ENCODE data around the gene NCKAP5.

NCKAP5 gene

DNA sequence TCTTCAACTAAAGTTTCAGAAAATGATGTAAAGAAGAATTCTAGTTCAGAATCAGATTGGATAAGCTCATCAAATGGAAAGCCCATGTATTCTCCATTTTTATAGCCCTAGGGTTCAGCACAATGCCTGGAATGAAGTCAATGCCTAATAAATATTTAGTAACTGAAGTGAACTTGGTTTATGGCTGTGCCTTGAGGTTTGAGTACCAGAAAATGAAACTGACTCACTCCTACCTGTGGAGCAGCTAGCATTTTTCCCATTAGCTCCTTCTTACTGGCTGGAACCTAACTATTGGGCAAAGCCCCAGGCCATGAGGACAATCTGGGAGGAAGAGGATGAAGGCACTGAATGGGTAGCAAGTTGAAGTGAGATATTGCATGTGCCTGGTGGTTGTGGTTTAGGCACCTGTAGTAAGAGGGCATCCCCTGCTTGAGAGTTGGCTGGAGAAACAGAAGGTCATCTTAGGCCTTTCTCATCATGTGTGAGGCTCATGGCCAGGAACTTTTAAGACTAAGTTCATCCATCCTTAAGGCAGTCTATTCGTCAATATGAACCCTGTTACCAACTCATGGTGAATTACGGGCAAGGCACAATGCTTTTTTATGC lies 813.3 kb downstream of the NCKAP5 start:
- ChIA-PET CTCF (interaction anchor here (1.6 kb wide), 1 partner anchor 11 kb away, joined by 3 read pairs; no protein-coding TSS in a partner anchor), POLR2A (no interaction called here)
- no peaks in the 10 kb centered on the region for H3K36me3 ChIP-seq (ENCODE audit: control insufficient read depth in 4 of 4, insufficient read depth in 4 of 4, low read length in 3 of 4)
- no peak overlapping the region for H3K27ac ChIP-seq (ENCODE audit: insufficient read depth in 1 of 2, low read depth in 1 of 2, low read length in 2 of 2, poor library complexity in 1 of 2, severe bottlenecking in 2 of 2)
- H3K27me3 ChIP-seq (replicated peaks in 2 of 5; ENCODE audit: control insufficient read depth in 4 of 5, insufficient read depth in 5 of 5, low read length in 4 of 5) = no peaks in the 10 kb centered on the region
- H3K9me3 ChIP-seq (ENCODE audit: control extremely low read depth in 1 of 5, control insufficient read depth in 4 of 5, insufficient read depth in 2 of 5, low read depth in 1 of 5, low read length in 4 of 5) = peaks cover 0 to 2% (median 0%) of the 10 kb centered on the region in 5 experiments
- DNase-seq = no peak
- no peak overlapping the region for H3K4me3 ChIP-seq (ENCODE audit: control insufficient read depth in 1 of 7, extremely low read depth in 1 of 7, insufficient read depth in 4 of 7, low read depth in 2 of 7, low read length in 6 of 7)
- no peaks in the 10 kb centered on the region for H3K4me1 ChIP-seq (ENCODE audit: control extremely low read depth in 1 of 4, control insufficient read depth in 4 of 4, insufficient read depth in 4 of 4, low read length in 3 of 4)
- WGBS (ENCODE audit: insufficient coverage) = 100% methylated on average over 2 of the region's 2 CpGs

DNA sequence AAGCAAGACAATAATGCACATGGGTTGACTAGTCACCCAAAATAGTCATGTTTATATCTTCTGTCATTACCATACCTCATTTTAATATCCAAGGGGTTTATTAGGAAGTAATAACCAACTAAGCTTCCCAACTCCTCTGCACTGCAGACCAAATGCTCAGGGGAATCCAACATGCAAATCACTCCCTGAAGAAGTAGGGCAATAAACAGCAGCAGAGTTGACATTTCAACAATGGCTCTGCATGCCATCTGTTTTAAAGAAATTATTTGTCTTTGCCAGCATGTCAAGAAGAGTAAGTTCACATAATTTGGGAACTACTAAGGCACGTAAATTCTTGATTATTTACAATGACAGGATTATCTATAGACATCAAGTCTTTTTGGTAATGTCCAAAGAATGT lies 813.9 kb downstream of the NCKAP5 start:
- ChIA-PET POLR2A (no interaction called here), CTCF (interaction anchor here (1.6 kb wide), 1 partner anchor 10 kb away, joined by 3 read pairs; no protein-coding TSS in a partner anchor)
- no peak for DNase-seq
- Histone ChIP-seq H3K36me3 (ENCODE audit: control insufficient read depth in 4 of 4, insufficient read depth in 4 of 4, low read length in 3 of 4) (no peaks in the 10 kb centered on the region), H3K4me1 (ENCODE audit: control extremely low read depth in 1 of 4, control insufficient read depth in 4 of 4, insufficient read depth in 4 of 4, low read length in 3 of 4) (no peaks in the 10 kb centered on the region), H3K27ac (ENCODE audit: insufficient read depth in 1 of 2, low read depth in 1 of 2, low read length in 2 of 2, poor library complexity in 1 of 2, severe bottlenecking in 2 of 2) (no peak overlapping the region), H3K4me3 (ENCODE audit: control insufficient read depth in 1 of 7, extremely low read depth in 1 of 7, insufficient read depth in 4 of 7, low read depth in 2 of 7, low read length in 6 of 7) (no peak overlapping the region), H3K27me3 (replicated peaks in 2 of 5; ENCODE audit: control insufficient read depth in 4 of 5, insufficient read depth in 5 of 5, low read length in 4 of 5) (no peaks in the 10 kb centered on the region), H3K9me3 (ENCODE audit: control extremely low read depth in 1 of 5, control insufficient read depth in 4 of 5, insufficient read depth in 2 of 5, low read depth in 1 of 5, low read length in 4 of 5) (peaks cover 0 to 2% (median 0%) of the 10 kb centered on the region in 5 experiments)
- no CpG with 5 or more reads among the region's 1 CpG for WGBS (ENCODE audit: insufficient coverage)

DNA sequence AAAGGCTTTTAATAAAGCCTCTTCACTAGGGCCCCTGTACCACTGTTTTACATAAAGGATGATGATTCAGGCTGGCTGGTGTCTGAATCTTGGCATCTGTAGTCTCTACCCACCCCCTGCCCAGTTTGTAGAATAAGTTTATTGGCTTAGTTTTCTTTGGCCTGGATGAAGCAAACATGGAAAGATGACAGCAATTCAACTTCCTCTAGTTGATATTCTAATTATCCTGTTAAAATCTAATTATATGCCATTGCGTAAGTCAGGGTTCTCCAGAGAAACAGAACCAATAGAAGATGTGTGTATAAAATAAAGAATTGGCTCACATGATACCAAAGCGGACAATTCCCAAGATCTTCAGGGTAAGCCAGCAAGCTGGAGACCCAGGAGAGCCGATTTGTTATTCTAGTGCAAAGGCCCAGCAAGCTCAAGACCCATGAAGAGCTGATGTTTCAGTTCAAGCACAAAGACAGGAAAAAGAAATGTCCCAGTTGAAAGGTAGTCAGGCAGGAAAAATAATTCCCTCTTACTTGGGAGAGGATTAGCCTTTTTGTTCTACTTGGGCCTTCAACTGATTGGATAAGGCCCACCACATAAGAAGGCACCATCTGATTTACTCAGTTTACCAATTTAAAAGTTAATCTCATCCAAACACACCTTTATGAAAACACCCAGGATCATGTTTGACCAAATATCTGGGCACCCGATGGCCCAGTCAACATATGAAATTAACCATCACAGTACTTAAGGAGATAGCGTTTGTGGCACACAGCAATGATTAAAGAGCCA lies 815.6 kb downstream of the NCKAP5 start:
- CTCF ChIA-PET = no interaction called here
- H3K4me3 ChIP-seq (ENCODE audit: control insufficient read depth in 1 of 7, extremely low read depth in 1 of 7, insufficient read depth in 4 of 7, low read depth in 2 of 7, low read length in 6 of 7) = no peak overlapping the region
- H3K27me3 ChIP-seq (replicated peaks in 2 of 5; ENCODE audit: control insufficient read depth in 4 of 5, insufficient read depth in 5 of 5, low read length in 4 of 5) = no peaks in the 10 kb centered on the region
- no peaks in the 10 kb centered on the region for H3K36me3 ChIP-seq (ENCODE audit: control insufficient read depth in 4 of 4, insufficient read depth in 4 of 4, low read length in 3 of 4)
- 100% methylated on average over 4 of the region's 5 CpGs for WGBS (ENCODE audit: insufficient coverage)
- POLR2A ChIA-PET = no interaction called here
- H3K9me3 ChIP-seq (ENCODE audit: control extremely low read depth in 1 of 5, control insufficient read depth in 4 of 5, insufficient read depth in 2 of 5, low read depth in 1 of 5, low read length in 4 of 5) = no peaks in the 10 kb centered on the region
- no peak overlapping the region for H3K27ac ChIP-seq (ENCODE audit: insufficient read depth in 1 of 2, low read depth in 1 of 2, low read length in 2 of 2, poor library complexity in 1 of 2, severe bottlenecking in 2 of 2)
- no peaks in the 10 kb centered on the region for H3K4me1 ChIP-seq (ENCODE audit: control extremely low read depth in 1 of 4, control insufficient read depth in 4 of 4, insufficient read depth in 4 of 4, low read length in 3 of 4)
- no peak for DNase-seq

DNA sequence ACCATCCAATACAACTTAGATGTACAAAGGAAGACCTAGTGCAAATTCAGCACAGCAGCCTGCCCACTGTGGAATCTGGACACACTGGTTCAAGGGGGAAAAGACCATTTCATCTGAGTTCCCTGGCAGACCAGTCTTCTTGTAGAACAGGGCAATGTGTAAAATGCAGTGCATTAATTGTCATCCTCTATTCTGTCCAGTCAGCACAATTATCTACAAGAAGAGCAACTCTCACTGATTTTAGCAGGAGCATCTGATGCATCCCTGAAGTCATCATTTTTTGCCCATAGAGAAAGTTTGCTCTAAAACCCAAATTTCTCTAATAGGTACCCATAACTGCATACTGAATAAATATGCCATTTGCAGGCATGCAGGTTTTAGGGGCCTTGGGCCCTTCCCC lies 816.4 kb downstream of the NCKAP5 start:
- H3K4me3 ChIP-seq (ENCODE audit: control insufficient read depth in 1 of 7, extremely low read depth in 1 of 7, insufficient read depth in 4 of 7, low read depth in 2 of 7, low read length in 6 of 7) = no peak overlapping the region
- no peaks in the 10 kb centered on the region for H3K4me1 ChIP-seq (ENCODE audit: control extremely low read depth in 1 of 4, control insufficient read depth in 4 of 4, insufficient read depth in 4 of 4, low read length in 3 of 4)
- CTCF ChIA-PET = no interaction called here
- POLR2A ChIA-PET = no interaction called here
- no peak overlapping the region for H3K27ac ChIP-seq (ENCODE audit: insufficient read depth in 1 of 2, low read depth in 1 of 2, low read length in 2 of 2, poor library complexity in 1 of 2, severe bottlenecking in 2 of 2)
- H3K9me3 ChIP-seq (ENCODE audit: control extremely low read depth in 1 of 5, control insufficient read depth in 4 of 5, insufficient read depth in 2 of 5, low read depth in 1 of 5, low read length in 4 of 5) = no peaks in the 10 kb centered on the region
- DNase-seq = no peak
- no peaks in the 10 kb centered on the region for H3K36me3 ChIP-seq (ENCODE audit: control insufficient read depth in 4 of 4, insufficient read depth in 4 of 4, low read length in 3 of 4)
- peaks cover 0 to 3% (median 0%) of the 10 kb centered on the region in 5 experiments for H3K27me3 ChIP-seq (replicated peaks in 2 of 5; ENCODE audit: control insufficient read depth in 4 of 5, insufficient read depth in 5 of 5, low read length in 4 of 5)

DNA sequence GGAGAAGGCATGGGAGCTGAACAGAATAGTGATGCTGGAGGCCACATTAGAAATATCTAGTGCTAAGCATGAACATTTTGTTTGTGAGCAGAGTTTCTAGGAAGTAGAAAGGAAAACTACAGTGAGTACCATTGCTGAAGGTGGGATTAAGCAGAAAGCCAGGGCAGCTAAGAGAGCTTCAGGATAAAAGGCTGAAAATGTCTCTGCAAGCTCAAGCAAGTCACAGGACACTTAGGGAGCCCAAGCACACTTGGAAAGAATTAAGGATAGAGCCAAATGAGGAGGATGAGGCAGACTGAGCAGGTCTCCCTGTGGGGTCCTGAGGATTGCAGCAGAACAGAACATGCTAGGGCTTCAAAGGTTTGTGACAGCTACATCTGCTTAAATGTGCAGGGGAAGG lies 817.7 kb downstream of the NCKAP5 start:
- ChIA-PET POLR2A (no interaction called here), CTCF (no interaction called here)
- Histone ChIP-seq H3K9me3 (ENCODE audit: control extremely low read depth in 1 of 5, control insufficient read depth in 4 of 5, insufficient read depth in 2 of 5, low read depth in 1 of 5, low read length in 4 of 5) (peaks cover 0 to 1% (median 0%) of the 10 kb centered on the region in 5 experiments), H3K4me3 (ENCODE audit: control insufficient read depth in 1 of 7, extremely low read depth in 1 of 7, insufficient read depth in 4 of 7, low read depth in 2 of 7, low read length in 6 of 7) (no peak overlapping the region), H3K27ac (ENCODE audit: insufficient read depth in 1 of 2, low read depth in 1 of 2, low read length in 2 of 2, poor library complexity in 1 of 2, severe bottlenecking in 2 of 2) (no peak overlapping the region), H3K4me1 (ENCODE audit: control extremely low read depth in 1 of 4, control insufficient read depth in 4 of 4, insufficient read depth in 4 of 4, low read length in 3 of 4) (no peaks in the 10 kb centered on the region), H3K27me3 (replicated peaks in 2 of 5; ENCODE audit: control insufficient read depth in 4 of 5, insufficient read depth in 5 of 5, low read length in 4 of 5) (peaks cover 0 to 3% (median 0%) of the 10 kb centered on the region in 5 experiments), H3K36me3 (ENCODE audit: control insufficient read depth in 4 of 4, insufficient read depth in 4 of 4, low read length in 3 of 4) (no peaks in the 10 kb centered on the region)
- DNase-seq = no peak

DNA sequence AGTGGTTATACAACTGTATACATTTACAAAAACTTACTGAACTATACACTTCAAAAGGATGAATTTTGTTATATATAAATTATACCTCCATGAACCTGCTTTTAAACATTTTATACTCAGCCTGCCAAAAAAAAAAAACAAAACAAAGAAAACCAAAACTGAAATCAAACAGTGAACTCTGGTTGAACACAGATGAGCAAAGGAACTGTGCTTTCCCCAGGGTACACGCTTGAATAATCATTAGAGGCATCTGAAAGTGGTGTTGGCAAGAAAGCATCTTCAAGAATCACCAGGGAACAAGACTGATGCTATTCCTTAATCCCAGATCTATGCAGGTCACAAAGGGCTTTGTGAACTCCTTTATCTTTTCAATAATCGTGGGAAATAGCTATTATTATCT lies 821.2 kb downstream of the NCKAP5 start:
- 100% methylated on average over 1 of the region's 2 CpGs for WGBS (ENCODE audit: insufficient coverage)
- Histone ChIP-seq H3K36me3 (ENCODE audit: control insufficient read depth in 4 of 4, insufficient read depth in 4 of 4, low read length in 3 of 4) (no peaks in the 10 kb centered on the region), H3K27me3 (replicated peaks in 2 of 5; ENCODE audit: control insufficient read depth in 4 of 5, insufficient read depth in 5 of 5, low read length in 4 of 5) (peaks cover 0 to 3% (median 0%) of the 10 kb centered on the region in 5 experiments), H3K9me3 (ENCODE audit: control extremely low read depth in 1 of 5, control insufficient read depth in 4 of 5, insufficient read depth in 2 of 5, low read depth in 1 of 5, low read length in 4 of 5) (peaks cover 0 to 1% (median 0%) of the 10 kb centered on the region in 5 experiments), H3K4me1 (ENCODE audit: control extremely low read depth in 1 of 4, control insufficient read depth in 4 of 4, insufficient read depth in 4 of 4, low read length in 3 of 4) (no peaks in the 10 kb centered on the region), H3K4me3 (ENCODE audit: control insufficient read depth in 1 of 7, extremely low read depth in 1 of 7, insufficient read depth in 4 of 7, low read depth in 2 of 7, low read length in 6 of 7) (no peak overlapping the region), H3K27ac (ENCODE audit: insufficient read depth in 1 of 2, low read depth in 1 of 2, low read length in 2 of 2, poor library complexity in 1 of 2, severe bottlenecking in 2 of 2) (no peak overlapping the region)
- ChIA-PET POLR2A (no interaction called here), CTCF (no interaction called here)
- no peak for DNase-seq

DNA sequence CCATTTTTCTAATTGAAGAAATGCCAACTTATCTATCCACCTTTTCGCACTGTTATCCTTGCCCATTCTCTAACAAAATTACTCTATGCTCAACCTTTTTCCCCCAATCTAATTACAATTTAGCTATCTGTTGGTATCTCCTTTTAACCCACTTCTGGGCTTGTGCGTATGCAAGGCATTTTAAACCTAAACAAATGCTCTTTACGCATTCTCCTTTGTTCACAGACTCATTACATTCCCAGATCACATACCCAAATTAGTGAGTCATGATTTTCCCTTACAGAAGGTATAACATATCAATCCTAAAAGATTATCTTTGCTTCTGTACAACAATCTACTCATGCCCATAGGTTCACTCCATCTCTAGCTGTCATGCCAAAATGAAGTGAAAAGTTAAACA lies 826.5 kb downstream of the NCKAP5 start:
- H3K36me3 ChIP-seq (ENCODE audit: control insufficient read depth in 4 of 4, insufficient read depth in 4 of 4, low read length in 3 of 4) = no peaks in the 10 kb centered on the region
- no peak overlapping the region for H3K27ac ChIP-seq (ENCODE audit: insufficient read depth in 1 of 2, low read depth in 1 of 2, low read length in 2 of 2, poor library complexity in 1 of 2, severe bottlenecking in 2 of 2)
- H3K9me3 ChIP-seq (ENCODE audit: control extremely low read depth in 1 of 5, control insufficient read depth in 4 of 5, insufficient read depth in 2 of 5, low read depth in 1 of 5, low read length in 4 of 5) = peaks cover 0 to 1% (median 0%) of the 10 kb centered on the region in 5 experiments
- ChIA-PET CTCF (no interaction called here), POLR2A (no interaction called here)
- no peaks in the 10 kb centered on the region for H3K27me3 ChIP-seq (replicated peaks in 2 of 5; ENCODE audit: control insufficient read depth in 4 of 5, insufficient read depth in 5 of 5, low read length in 4 of 5)
- H3K4me1 ChIP-seq (ENCODE audit: control extremely low read depth in 1 of 4, control insufficient read depth in 4 of 4, insufficient read depth in 4 of 4, low read length in 3 of 4) = no peaks in the 10 kb centered on the region
- H3K4me3 ChIP-seq (ENCODE audit: control insufficient read depth in 1 of 7, extremely low read depth in 1 of 7, insufficient read depth in 4 of 7, low read depth in 2 of 7, low read length in 6 of 7) = no peak overlapping the region
- no peak for DNase-seq
- WGBS (ENCODE audit: insufficient coverage) = 100% methylated on average over 3 of the region's 3 CpGs

Measured in common myeloid progenitor, CD34-positive (primary cell).